K562 (cell line): ENCODE measurements around the gene UBE2V1. TPM values are rescaled to one million over a fixed set of nuclear protein-coding genes. Genes with fewer than 3 reads are reported as not detected.

Source experiments
- CHAMP1 ChIP-seq: fragments of 450-650 bp; IDR thresholded peaks from 2 replicates; pipeline ENCODE4 v1.6.1; 2016; ENCODE audit warnings: mild to moderate bottlenecking
- FUS ChIP-seq: fragments of 200-400 bp; formaldehyde crosslinking; optimal IDR thresholded peaks from 2 replicates; pipeline ENCODE3; 2017; ENCODE audit warnings: low read depth, low read length
- HOMEZ ChIP-seq: fragments of 250-450 bp; sonication (Bioruptor Pico); IDR thresholded peaks from 2 replicates; pipeline ENCODE4 v1.4.0; 2020; ENCODE audit warnings: mild to moderate bottlenecking, moderate library complexity
- KDM4B ChIP-seq, 2 experiments: fragments of 450-650 bp in 1 of 2; sonication (generic) in 1 of 2; IDR thresholded peaks; 2 replicates each; pipeline ENCODE4 v1.6.1; 2016 to 2017; ENCODE audit warnings: borderline replicate concordance in 2 of 2, antibody characterized with exemption in 1 of 2, low read depth in 1 of 2, mild to moderate bottlenecking in 1 of 2
- LARP7 ChIP-seq: fragments of 450-650 bp; IDR thresholded peaks from 2 replicates; pipeline ENCODE4 v1.6.1; 2016
- MAFG ChIP-seq: fragments of 450-650 bp; conservative IDR thresholded peaks from 2 replicates; pipeline ENCODE4 v1.6.1; 2016; ENCODE audit warnings: missing genetic modification characterization, missing compliant biosample characterization
- PHB2 ChIP-seq: fragments of 450-650 bp; IDR thresholded peaks from 2 replicates; pipeline ENCODE4 v1.6.1; 2017; ENCODE audit warnings: low read depth
- PML ChIP-seq: IDR thresholded peaks from 2 replicates; pipeline ENCODE4 v1.6.1; 2012; ENCODE audit warnings: low read length, inconsistent platforms
- SAFB2 ChIP-seq: fragments of 200-400 bp; formaldehyde crosslinking; IDR thresholded peaks from 2 replicates; pipeline ENCODE4 v1.6.1; 2018; ENCODE audit warnings: borderline replicate concordance, low read length, low read depth, moderate library complexity; ENCODE audit not compliant: severe bottlenecking
- SMARCB1 ChIP-seq: IDR thresholded peaks from 2 replicates; pipeline ENCODE4 v1.6.1; 2011; ENCODE audit warnings: improper control_type of control experiment, low read depth; ENCODE audit not compliant: insufficient read length
- WHSC1 ChIP-seq: IDR thresholded peaks from one replicate; pipeline ENCODE4 v1.6.1; 2012; ENCODE audit warnings: low read length, control low read depth, inconsistent platforms
- ZBTB1 ChIP-seq: sonication (generic); formaldehyde crosslinking; IDR thresholded peaks from 2 replicates; pipeline ENCODE4 v1.8.1; 2023; ENCODE audit warnings: missing genetic modification reagents, low read depth, mild to moderate bottlenecking, borderline replicate concordance
- ZBTB43 ChIP-seq: sonication (generic); formaldehyde crosslinking; IDR thresholded peaks from 2 replicates; pipeline ENCODE4 v1.8.0; 2023; ENCODE audit warnings: mild to moderate bottlenecking, missing genetic modification reagents
- ZEB2 ChIP-seq: fragments of 450-650 bp; IDR thresholded peaks from 2 replicates; pipeline ENCODE4 v1.6.1; 2016
- ZFP30 ChIP-seq: fragments of 250-450 bp; sonication (Bioruptor Pico); IDR thresholded peaks from 2 replicates; pipeline ENCODE4 v1.8.0; 2022; ENCODE audit warnings: moderate library complexity, mild to moderate bottlenecking, inconsistent platforms, borderline replicate concordance
- ZKSCAN8 ChIP-seq: fragments of 200-800 bp; sonication (Bioruptor generic); IDR thresholded peaks from 2 replicates; pipeline ENCODE4 v1.6.1; 2016; ENCODE audit warnings: missing genetic modification characterization, missing compliant biosample characterization
- ZNF121 ChIP-seq: sonication (generic); formaldehyde crosslinking; conservative IDR thresholded peaks from 2 replicates; pipeline ENCODE4 v1.8.0; 2022; ENCODE audit warnings: missing genetic modification reagents
- ZNF274 ChIP-seq: IDR thresholded peaks from 2 replicates; pipeline ENCODE4 v1.6.1; 2011; ENCODE audit warnings: low read depth, mild to moderate bottlenecking, low read length, moderate library complexity, borderline replicate concordance
- ZNF280B ChIP-seq: fragments of 250-450 bp; sonication (Bioruptor Pico); IDR thresholded peaks from 2 replicates; pipeline ENCODE4 v1.5.1; 2021; ENCODE audit warnings: mild to moderate bottlenecking
- ZNF3 ChIP-seq: fragments of 250-450 bp; sonication (Bioruptor Pico); IDR thresholded peaks from 2 replicates; pipeline ENCODE4 v1.5.0; 2021; ENCODE audit warnings: mild to moderate bottlenecking, moderate library complexity
- ZNF589 ChIP-seq: fragments of 200-800 bp; sonication (Bioruptor generic); IDR thresholded peaks from 2 replicates; pipeline ENCODE4 v1.6.1; 2016; ENCODE audit warnings: low read depth, missing genetic modification characterization, missing compliant biosample characterization
- ZNF75A ChIP-seq: fragments of 450-650 bp; formaldehyde crosslinking; IDR thresholded peaks from 2 replicates; pipeline ENCODE4 v1.4.0; 2020; ENCODE audit warnings: mild to moderate bottlenecking
- polyA plus RNA-seq, 8 experiments: library from polyadenylated mRNA; depleted of rRNA in 4 of 8; stranded (reverse) in 5 of 8; unstranded in 3 of 8; fragments of >200 nt; fragmentation: Nextera tagmentation in 2 of 8; fragmentation: Illumina TruSeq in 1 of 8; extraction: Ambion mirVana in 2 of 8; extraction: Trizol in 1 of 8; gene quantifications; 2 replicates each; pipeline versions ENCODE4 v1.2.1 to v1.2.3, GENCODE V29; 2011 to 2014; ENCODE audit warnings: inconsistent platforms in 1 of 8, missing spikeins in 1 of 8
- total RNA-seq, 7 experiments: library from RNA; depleted of rRNA in 6 of 7; stranded (reverse); fragments of >200 nt in 6 of 7; fragmentation: Illumina TruSeq in 2 of 7; extraction: Trizol in 2 of 7; gene quantifications; 2 replicates each; pipeline versions ENCODE4 v1.2.1 to v1.2.3, GENCODE V29; 2011 to 2021; ENCODE audit warnings: low replicate concordance in 1 of 7

The UBE2V1 gene
- total and polyA plus RNA-seq, 9 of the 15 experiments (the other 6 are each of a cell fraction or from before 2014, with no cell fraction given) = 93.0 to 357 (median 119) TPM

GRCh38 chr20:50153500-50154377 lies 40.8 kb upstream of the UBE2V1 start, which contains the start of gene PEDS1 (continued):
- TF ChIP-seq MAFG (no peak), SMARCB1 (no peak), PML (peak; percentile 61; the same call in 1 of the 2 replicates), PHB2 (no peak), ZEB2 (no peak), ZNF3 (no peak), ZKSCAN8 (CRISPR knock-in tag) (peak; percentile 63; the same call in 1 of the 2 replicates), HOMEZ (0 out of 2 replicates have a peak, but pooled peaks have one; percentile 75), WHSC1 (no peak), SAFB2 (no peak), ZNF75A (0 out of 2 replicates have a peak, but pooled peaks have one; percentile 57), ZNF274 (no peak), ZFP30 (no peak), ZBTB43 (CRISPR knock-in tag) (peak; percentile 78; the same call in 1 of the 2 replicates), KDM4B (IDR thresholded peaks at IDR 0.05; ENCODE audit: borderline replicate concordance in 2 of 2, low read depth in 1 of 2) (no peak), ZNF589 (peak; percentile 85), ZNF121 (CRISPR knock-in tag) (no peak), ZBTB1 (CRISPR knock-in tag) (peak; percentile 62; the same call in 1 of the 2 replicates), LARP7 (no peak), ZNF280B (CRISPR knock-in tag) (no peak), FUS (no peak), CHAMP1 (no peak)
